ENCODE measurements around the gene KCNIP3. TPM values are rescaled to one million over a fixed set of nuclear protein-coding genes. Genes with fewer than 3 reads are reported as not detected.

KCNIP3 gene
- polyA plus RNA-seq, 3 donors from 2014 or later, result not detected

DNA sequence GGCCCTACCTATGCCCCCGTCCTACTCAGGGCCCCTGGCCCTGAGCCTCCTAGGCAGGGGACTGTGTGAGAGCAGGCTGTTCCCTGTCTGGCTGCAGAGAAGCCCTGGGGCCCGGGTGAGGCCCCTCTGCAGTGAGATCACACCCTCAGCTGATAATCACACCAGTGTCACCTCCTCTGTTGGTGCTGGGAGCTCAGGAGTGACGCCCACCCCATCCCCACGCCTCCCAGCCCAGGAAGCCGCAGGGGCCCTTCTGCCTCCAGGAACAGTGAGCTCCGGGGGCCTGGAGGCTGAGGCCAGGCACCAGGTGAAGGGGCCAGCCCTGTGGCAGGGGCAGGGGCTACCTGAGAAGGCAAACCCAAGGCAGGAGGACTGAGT lies 20.0 kb downstream of the KCNIP3 start:
- Mint-ChIP-seq H3K4me1 (no peaks in the 10 kb centered on the region), H3K4me3 (no peak overlapping the region), H3K9me3 (no peaks in the 10 kb centered on the region), H3K36me3 (no peaks in the 10 kb centered on the region), H3K27me3 (ENCODE audit: low read depth in 3 of 3) (peaks cover 0 to 4% (median 1%) of the 10 kb centered on the region in 3 donors), H3K27ac (no peak overlapping the region)
- no peak for DNase-seq

DNA sequence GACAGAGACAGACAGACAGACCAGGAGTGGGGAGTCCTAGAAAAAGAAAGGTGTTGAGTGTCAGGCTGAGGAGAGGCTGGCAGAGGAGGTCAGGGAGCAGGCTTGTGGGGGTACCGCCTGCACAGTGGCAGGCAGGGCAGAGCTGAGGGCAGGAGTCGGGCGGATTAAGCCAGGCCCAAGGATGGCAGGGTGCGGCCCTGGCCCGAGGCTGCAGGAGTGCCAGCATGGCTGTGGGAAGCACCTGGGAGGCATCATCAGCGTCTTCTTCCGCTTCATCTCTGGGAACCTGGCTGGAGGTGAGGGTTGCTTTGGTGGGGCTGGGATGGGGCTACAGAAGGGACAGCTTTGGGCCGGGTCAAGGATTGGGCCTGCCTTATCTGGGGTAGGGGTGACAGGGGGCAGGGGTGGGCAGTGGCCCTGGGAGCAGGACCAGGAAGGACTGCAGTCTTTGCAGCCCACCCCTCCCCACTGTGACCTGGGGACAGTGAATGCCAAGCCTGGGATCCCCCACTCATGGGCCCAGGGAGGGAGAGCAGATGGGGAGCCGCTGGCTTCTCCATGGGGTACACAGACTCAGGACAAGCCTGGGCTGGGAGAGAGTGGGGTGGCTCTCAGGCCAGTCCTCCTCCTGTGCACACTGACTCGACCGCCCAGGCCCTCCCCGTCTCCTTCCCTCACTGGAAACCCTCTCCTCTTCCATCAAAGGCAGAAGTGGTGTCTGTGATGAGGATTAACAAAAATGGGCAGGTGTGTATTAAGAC lies 20.7 kb downstream of the KCNIP3 start:
- no peaks in the 10 kb centered on the region for H3K36me3 Mint-ChIP-seq
- H3K27ac Mint-ChIP-seq, result no peak overlapping the region
- DNase-seq, result no peak
- no peak overlapping the region for H3K4me3 Mint-ChIP-seq
- peaks cover 0 to 4% (median 1%) of the 10 kb centered on the region in 3 donors for H3K27me3 Mint-ChIP-seq (ENCODE audit: low read depth in 3 of 3)
- no peaks in the 10 kb centered on the region for H3K4me1 Mint-ChIP-seq
- H3K9me3 Mint-ChIP-seq, result no peaks in the 10 kb centered on the region

DNA sequence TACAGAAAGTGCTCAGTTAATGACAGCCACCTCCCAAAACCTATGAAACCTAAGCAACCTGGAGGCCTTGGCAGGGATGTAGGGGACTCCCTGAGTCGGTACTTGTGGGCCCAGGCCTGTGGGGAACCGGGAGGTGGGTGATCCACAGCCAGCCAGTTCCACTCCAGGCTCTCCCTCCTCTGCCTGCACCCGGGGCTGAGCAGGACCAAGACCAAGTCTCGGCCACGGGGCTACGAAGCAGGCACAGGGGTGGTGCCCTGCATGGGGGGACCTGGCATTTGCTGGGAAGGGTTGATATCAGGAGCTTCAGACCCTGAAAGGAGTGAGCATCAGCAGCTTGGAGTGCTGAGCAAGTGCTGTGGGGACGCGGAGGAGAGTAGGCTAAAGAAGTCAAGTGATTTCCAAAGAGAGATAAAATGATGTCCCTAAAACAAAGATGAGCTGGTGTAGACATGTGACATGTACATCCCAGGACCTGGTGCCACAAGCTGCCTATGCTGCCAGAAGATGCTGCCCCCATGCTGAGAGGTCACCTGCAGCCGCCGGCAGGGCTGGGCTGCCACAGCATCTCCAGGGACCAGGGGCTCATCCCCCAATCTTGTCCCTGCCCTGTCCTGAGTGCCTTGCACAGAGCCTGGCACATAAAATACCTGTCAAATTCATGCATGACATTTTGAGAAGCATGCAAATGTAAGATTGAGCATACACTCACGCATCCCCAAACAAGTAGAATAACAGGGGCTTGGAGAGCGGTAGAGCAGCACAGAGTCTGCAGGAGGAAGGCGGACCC lies 21.5 kb downstream of the KCNIP3 start:
- Mint-ChIP-seq H3K36me3 (no peaks in the 10 kb centered on the region), H3K4me1 (no peaks in the 10 kb centered on the region), H3K4me3 (no peak overlapping the region), H3K27ac (no peak overlapping the region), H3K27me3 (ENCODE audit: low read depth in 3 of 3) (peaks cover 0 to 4% (median 1%) of the 10 kb centered on the region in 3 donors), H3K9me3 (no peaks in the 10 kb centered on the region)
- no peak for DNase-seq

DNA sequence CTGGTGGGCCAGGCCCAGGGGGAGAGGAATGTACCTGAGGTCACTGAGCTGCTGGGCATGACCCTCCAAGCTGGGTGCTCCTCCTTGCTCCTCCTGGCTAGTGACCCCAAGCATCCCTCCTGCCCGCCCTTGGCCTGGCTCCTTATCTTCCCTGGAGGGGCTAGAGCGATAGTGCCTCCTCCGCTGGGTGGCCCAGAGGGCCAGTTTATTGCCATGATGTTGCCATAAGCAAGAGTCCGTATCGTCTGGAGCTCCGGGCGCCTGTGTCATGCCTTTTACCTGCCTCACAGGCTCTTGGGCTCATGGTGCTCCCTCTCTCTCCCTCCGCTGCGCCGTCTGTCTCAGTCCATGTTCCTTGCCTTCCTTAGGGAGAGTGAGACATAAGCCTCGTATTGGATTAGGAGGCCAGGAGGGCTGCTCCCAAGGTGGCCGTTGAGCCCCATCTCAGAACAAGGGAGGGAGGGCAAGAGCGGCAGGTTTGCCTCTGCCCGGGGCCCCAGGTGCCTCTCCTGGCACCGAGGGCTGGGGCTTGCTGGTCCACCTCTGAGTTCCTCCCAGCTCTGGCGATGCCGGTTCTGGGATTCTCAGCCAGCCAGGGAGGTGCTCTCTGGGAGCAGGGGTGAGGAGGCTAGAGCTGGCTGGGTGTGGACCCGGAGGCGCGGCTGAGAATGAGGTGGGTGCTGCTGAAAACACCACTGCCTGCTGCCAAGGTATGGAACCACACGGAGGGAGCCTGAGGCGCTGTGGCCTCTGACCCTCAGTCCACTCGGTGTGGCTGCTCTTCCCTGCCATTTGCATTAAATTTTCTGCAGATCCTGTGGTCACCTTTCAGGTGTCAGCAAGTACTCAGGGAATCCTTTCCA lies 22.6 kb downstream of the KCNIP3 start:
- H3K27me3 Mint-ChIP-seq (ENCODE audit: low read depth in 3 of 3), result peaks cover 0 to 2% (median 1%) of the 10 kb centered on the region in 3 donors
- no peaks in the 10 kb centered on the region for H3K4me1 Mint-ChIP-seq
- no peaks in the 10 kb centered on the region for H3K36me3 Mint-ChIP-seq
- no peak overlapping the region for H3K4me3 Mint-ChIP-seq
- H3K9me3 Mint-ChIP-seq, result no peaks in the 10 kb centered on the region
- no peak for DNase-seq
- no peak overlapping the region for H3K27ac Mint-ChIP-seq

DNA sequence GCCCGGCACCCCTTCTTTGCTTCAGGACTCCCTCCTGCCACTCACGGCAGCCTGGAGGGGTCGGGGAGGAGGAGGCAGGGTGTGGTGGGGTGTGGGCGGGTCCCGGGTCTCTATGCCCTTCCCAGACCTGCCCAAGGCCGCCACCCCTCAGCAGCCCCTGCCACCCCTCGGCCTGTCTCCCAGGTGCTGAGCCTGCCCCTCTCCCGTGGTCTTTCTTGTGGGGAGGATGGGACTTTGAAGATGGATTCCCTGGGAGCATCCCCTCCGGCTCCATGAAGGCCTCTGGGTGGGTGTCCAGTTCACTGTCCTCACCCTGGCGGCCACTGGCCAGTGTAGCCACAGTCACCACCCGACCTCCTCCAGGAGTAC lies 23.2 kb downstream of the KCNIP3 start:
- Mint-ChIP-seq H3K36me3 (no peaks in the 10 kb centered on the region), H3K4me1 (no peaks in the 10 kb centered on the region), H3K4me3 (no peak overlapping the region), H3K27me3 (ENCODE audit: low read depth in 3 of 3) (peaks cover 0 to 2% (median 1%) of the 10 kb centered on the region in 3 donors), H3K9me3 (no peaks in the 10 kb centered on the region), H3K27ac (no peak overlapping the region)
- DNase-seq, result no peak

DNA sequence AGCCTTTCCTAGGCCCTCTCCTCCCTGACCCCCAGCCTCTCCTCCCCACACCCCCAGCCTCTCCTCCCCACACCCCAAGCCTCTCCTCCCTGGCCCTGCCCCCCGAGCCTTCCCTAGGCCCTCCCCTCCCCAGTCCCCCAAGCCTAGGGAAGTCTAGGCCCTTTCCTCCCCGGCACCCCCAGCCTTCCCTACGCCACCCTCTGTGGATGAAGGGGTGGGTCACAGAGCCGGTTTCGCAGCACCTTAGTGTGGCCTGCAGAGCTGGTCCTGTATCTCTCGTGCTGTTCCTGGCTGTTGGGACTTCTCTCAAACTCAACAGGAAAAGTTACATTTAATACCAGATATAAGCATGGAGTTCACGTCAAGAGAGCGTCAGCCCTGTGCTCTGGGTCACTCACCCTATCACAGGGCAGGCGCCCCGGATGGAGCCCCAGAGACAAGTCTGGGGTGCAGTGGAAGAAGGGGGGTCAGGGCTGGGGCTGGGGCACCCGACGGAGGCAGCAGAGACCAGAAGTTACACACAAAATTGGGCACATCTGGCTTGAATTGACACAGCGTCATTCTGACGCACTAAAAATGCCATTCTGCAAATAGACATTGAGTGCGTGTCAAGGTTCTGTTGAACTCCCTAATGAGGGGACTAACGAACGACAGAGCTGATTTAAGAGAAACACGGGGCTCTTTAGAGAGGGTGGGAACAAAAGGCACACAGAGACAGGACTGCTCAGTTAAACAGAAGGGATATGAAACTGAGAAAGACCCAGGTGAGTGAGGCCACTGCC lies 24.0 kb downstream of the KCNIP3 start:
- DNase-seq, result no peak
- H3K27ac Mint-ChIP-seq, result no peak overlapping the region

DNA sequence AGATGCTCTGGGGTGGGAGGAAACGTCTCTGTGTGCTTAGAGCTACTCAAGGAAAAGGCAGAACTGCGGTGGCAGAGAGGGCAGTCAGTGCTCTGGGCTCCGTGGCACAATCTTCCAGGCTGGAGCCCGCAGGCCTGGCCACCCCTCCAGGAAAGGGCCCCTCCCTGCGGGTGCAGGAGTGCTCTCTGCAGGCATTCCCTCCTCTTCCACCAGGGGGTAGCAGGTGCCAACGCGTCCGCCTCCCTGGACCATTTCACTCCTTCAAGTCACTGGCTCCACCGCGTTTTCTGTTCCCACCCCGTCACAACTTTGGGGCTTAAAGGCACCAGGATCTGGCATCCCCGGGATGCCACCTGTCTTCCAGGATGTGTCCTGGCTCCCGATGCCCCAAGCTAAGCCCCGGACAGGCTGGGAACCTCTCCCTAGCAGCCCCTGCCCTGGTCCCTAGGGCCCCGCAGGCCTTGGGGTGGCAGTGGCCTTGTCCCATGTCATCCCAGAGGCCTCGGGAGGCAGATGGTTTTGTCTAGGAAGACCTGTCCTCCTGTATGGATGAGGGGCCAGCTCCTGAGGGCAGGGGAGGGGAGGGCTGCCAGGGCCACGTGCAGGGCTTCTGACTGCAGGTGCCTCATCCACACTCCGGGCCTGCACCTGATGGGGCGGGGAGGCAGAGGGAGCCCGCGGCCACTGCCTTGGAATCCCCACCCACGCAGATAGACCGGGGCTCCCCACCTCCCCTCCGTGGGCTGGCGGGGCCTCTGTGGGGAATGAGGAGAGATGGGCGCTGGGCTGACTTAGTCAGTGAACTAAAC lies 26.4 kb downstream of the KCNIP3 start:
- Mint-ChIP-seq H3K27me3 (ENCODE audit: low read depth in 3 of 3) (peaks cover 0 to 1% (median 0%) of the 10 kb centered on the region in 3 donors), H3K9me3 (no peaks in the 10 kb centered on the region), H3K4me1 (no peaks in the 10 kb centered on the region), H3K4me3 (no peak overlapping the region), H3K36me3 (no peaks in the 10 kb centered on the region), H3K27ac (no peak overlapping the region)
- no peak for DNase-seq

More for the DNA sequence above, 24.0 kb downstream of the KCNIP3 start:
- Mint-ChIP-seq H3K4me1 (no peaks in the 10 kb centered on the region), H3K36me3 (no peaks in the 10 kb centered on the region), H3K27me3 (ENCODE audit: low read depth in 3 of 3) (peaks cover 0 to 1% (median 0%) of the 10 kb centered on the region in 3 donors), H3K4me3 (no peak overlapping the region), H3K9me3 (no peaks in the 10 kb centered on the region)

DNA sequence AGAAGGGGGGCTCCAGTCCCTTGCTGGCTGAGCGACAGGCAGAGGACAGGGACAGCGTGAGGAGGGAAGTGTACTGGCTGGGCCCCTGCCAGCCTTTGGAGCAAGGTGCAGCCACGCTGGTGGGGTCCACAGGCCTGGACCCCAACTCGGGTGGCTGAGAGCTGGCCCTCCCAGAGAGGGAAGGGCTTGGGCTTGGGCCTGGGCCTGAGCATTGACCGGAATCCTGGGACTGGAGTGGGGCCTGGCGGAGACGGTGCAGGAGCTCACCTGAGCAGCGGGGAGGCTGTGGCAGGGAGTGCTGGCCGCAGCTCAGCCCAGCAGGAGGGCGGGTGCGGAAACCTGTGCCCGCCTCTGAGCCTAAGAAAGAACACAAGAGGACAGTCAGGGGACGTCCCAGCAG lies 27.9 kb downstream of the KCNIP3 start:
- no peaks in the 10 kb centered on the region for H3K9me3 Mint-ChIP-seq
- H3K36me3 Mint-ChIP-seq, result no peaks in the 10 kb centered on the region
- no peak overlapping the region for H3K27ac Mint-ChIP-seq
- H3K4me1 Mint-ChIP-seq, result no peaks in the 10 kb centered on the region
- DNase-seq, result no peak
- H3K27me3 Mint-ChIP-seq (ENCODE audit: low read depth in 3 of 3), result peaks cover 0 to 1% (median 0%) of the 10 kb centered on the region in 3 donors
- no peak overlapping the region for H3K4me3 Mint-ChIP-seq

DNA sequence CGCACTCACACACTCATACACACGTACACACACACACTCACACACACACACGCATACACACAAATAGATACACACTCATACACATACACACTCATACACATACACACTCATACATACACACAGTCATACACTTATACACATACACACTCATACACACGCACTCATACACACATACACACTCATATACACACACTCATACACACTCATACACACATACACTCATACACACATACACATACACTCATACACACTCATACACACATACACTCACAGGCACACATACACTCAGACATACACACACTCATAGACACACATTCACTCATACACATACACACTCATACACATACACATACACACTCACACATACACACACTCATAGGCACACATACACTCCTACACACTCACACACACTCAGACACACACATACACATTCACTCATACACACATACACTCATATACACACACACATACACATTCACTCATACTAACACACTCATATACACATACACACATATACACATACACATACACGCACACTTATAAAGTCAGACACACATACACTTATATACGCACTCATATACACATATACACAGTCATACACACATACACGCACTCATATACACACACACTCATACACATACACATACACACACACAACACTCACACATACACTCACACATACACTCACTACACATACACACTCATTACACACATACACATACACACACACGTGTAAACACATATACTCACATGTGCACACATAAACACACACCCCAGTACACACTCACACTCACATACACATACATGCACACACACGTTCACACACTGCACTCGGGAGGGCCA lies 28.7 kb downstream of the KCNIP3 start:
- DNase-seq, result no peak
- Mint-ChIP-seq H3K4me3 (no peak overlapping the region), H3K27me3 (ENCODE audit: low read depth in 3 of 3) (peaks cover 0 to 1% (median 0%) of the 10 kb centered on the region in 3 donors), H3K4me1 (no peaks in the 10 kb centered on the region), H3K36me3 (no peaks in the 10 kb centered on the region), H3K27ac (no peak overlapping the region), H3K9me3 (no peaks in the 10 kb centered on the region)

DNA sequence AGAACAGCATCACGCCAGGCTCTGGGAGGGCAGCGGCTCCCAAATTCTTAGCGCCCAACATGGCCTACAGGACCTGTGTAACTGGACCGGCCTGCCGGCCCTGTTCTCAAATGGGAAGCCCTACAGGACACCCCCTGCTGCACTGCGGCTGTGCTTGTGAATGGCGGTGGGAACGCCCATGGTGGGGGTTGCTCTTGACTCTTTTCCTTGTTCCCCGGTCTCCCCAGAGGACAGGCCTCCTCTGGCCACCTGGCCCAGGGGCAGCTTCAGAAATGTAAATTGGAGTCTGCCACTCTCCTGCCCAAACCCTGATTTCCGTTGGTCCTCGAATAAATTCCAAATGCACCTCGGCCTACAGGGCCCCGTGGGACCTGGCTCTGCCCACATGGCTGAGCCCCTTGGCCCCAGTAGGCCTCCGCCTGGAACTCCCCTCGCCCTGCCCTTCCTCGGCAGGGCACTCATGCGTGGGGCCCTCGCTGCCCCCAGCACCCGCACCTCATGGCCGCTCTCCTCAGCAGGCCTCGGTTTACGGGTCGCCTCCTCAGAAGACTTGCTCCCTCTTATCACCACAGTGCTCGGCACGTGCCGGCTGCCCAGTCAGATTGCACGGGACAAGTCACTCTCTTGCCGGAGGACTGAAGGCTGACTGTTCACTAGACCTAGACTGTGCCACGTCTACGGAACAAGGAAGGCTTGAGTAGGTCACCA lies 29.4 kb downstream of the KCNIP3 start:
- Mint-ChIP-seq H3K27ac (no peak overlapping the region), H3K27me3 (ENCODE audit: low read depth in 3 of 3) (peaks cover 0 to 1% (median 0%) of the 10 kb centered on the region in 3 donors), H3K4me1 (no peaks in the 10 kb centered on the region), H3K36me3 (no peaks in the 10 kb centered on the region), H3K9me3 (no peaks in the 10 kb centered on the region), H3K4me3 (no peak overlapping the region)
- DNase-seq, result no peak

DNA sequence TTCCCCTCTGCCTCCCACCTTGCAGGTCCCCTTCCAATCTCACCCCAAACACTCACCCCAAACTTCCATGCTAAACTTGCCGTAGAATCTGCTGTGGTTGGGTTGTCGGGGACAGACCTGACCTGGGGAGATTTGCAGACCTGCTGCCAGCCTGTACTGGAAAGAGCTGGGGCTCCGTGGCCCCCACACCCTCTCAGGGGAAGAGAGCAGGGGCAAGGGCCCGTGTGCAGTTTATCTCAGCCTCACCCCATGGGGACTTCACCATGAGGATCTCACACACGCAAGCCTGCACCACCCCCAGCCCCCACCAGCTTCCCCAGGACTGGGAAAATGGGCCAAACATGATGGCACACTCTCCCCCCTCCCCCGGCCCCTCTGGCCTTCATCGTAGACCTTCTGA lies 30.7 kb downstream of the KCNIP3 start:
- no peak for DNase-seq
- Mint-ChIP-seq H3K27me3 (ENCODE audit: low read depth in 3 of 3) (no peaks in the 10 kb centered on the region), H3K4me1 (no peaks in the 10 kb centered on the region), H3K27ac (no peak overlapping the region), H3K36me3 (no peaks in the 10 kb centered on the region), H3K4me3 (no peak overlapping the region), H3K9me3 (no peaks in the 10 kb centered on the region)
